NT2/D1 (cell line): ENCODE results near the gene WDFY4.

Experiments used
- YY1 ChIP-seq: IDR thresholded peaks from 2 replicates; pipeline ENCODE4 v1.6.1; 2011; ENCODE audit not compliant: insufficient read length, insufficient read depth
- ZNF274 ChIP-seq: IDR thresholded peaks from 2 replicates; pipeline ENCODE4 v1.6.1; 2011; ENCODE audit warnings: mild to moderate bottlenecking, low read depth, low read length

DNA sequence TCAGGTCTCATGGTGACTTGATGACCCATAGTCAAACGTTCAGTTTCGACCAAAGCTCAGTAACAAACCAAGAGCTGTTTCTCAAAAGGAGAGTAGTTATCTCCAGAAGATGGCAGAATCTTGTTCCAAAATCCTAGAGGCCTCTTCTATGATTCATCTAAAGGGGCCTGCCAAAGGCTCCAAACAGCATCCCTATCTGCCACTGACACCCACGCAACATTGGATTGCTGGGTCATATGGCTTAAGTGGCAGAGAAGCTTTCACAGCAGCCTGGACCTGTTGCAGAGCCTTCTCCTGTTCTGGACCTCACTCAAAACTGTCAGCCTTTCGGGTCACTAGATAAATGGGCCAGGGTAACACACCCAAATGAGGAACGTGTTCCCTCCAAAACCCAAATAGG is 309.0 kb downstream of the WDFY4 start:
- TF ChIP-seq ZNF274 = no peak
- TF ChIP-seq YY1 = no peak
